Daoy (cell line): ENCODE data around the gene CSMD2. TPM values are rescaled to one million over a fixed set of nuclear protein-coding genes. Genes with fewer than 3 reads are reported as not detected.

Experiments used
- DNase-seq: peaks from one replicate; pipeline ENCODE4 v3.0.0-alpha.2; 2015; ENCODE audit warnings: low read depth
- total RNA-seq: library from RNA; depleted of rRNA; stranded (reverse); fragments of >200 nt; shearing (Covaris generic); gene quantifications from 2 replicates; pipeline ENCODE4 v1.2.3, GENCODE V29; 2014

CSMD2 gene
- total RNA-seq, 1 experiment from 2014 or later: 5.0 TPM

DNA sequence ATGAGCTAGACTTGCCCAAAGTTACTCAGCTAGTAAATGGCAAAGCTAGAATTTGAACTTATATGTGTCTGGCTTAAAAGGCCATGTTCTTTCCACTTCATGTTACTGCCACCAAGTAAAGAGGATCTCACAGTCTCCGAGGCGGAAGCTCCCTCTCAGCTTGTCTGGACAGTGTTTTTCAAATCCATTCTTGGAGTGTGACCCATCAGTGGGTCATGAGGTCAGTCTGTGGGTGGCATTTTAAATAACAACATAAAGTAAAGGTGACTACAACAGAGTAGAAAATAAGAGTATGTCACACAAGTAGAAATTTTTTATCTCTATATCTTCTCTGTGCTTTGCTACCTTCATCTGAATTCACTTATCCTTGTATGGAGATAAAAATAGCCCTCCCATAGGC, 304.4 kb downstream of the CSMD2 start:
- no peak for DNase-seq

GRCh38 chr1:33854091-33854490, 310.9 kb downstream of the CSMD2 start:
- no peak for DNase-seq

DNA sequence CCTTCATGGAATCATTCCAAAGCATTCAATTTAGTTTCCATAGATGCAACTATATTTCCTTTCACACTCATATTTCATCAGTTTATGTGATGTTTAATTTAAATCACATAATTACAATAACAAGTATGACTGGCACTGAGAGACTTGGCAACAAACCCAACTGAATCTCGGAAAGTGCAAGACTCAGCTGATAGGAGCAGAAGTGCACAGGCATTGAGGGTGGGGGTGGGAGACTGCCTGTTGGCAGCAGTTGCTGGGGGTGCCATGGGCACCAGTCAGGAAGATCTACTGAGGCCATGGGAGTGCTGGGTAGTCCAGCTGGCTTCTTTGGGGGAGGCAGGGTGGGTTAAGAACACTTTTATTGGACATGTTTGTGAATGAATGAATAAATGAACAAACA, 311.6 kb downstream of the CSMD2 start:
- no peak for DNase-seq

DNA sequence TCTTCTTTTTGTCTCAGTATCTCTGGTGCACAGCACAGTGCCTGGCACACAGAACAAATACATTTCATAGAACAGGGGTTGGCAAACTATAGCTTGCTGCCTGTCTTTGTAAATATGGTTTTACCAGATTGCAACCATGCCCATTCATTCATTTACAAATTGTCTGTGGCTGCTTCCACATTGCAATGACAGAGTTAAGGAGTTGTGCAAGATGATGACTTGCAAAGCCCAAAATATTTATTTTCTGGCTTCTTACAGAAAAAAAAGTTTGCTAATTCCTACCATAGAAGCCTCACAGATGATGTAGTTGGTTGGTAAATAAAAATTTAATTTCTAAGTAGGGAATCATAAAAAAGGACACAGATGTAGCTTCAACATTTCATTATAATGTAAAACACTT, 312.3 kb downstream of the CSMD2 start:
- no peak for DNase-seq

DNA sequence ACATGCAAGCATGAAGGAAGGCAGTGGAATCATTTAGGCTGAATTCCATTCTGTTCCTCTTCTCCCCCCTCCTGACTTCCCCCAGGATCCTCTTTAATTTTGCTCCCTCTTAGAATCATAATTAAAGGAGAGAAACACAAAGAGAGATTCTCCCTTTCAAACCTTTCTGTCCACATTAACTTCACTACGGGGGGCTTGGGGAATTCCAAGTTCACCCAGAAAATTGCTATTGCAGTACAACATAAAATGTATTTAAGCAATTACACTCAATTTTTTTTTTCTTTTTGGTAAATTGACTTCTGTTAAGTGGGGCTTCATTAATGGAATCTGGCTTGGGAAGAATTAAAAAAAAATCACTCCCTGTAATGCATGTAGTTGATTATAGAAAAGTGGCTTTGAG, 314.5 kb downstream of the CSMD2 start:
- no peak for DNase-seq

DNA sequence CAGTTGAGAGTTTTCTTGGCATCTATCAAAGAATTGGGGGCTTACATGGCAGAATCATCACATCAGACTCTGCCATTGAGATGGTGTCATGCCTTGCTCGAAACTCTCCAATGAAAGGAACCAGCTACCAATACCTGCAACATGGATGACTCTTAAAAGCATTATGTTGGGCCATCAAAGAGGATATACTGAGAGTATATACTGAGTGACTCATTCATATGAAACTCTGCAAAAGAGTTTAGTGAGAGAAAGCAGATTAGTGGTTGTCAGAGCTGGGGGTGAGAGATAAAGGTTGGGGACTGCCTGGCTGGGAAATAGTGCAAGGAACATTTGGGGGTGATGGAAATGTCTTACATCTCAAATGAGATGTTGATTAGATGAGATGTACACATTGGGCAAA, 315.8 kb downstream of the CSMD2 start:
- no peak for DNase-seq

GRCh38 chr1:33848205-33848937, 316.7 kb downstream of the CSMD2 start:
- no peak for DNase-seq

GRCh38 chr1:33846861-33847260, 318.2 kb downstream of the CSMD2 start:
- no peak for DNase-seq

- DNase-seq: no peak
Observed at GRCh38 chr1:33844166-33844565, 320.9 kb downstream of the CSMD2 start.

GRCh38 chr1:33842348-33842747, 322.7 kb downstream of the CSMD2 start:
- no peak for DNase-seq

- no peak for DNase-seq
Observed at GRCh38 chr1:33841494-33841893, 323.5 kb downstream of the CSMD2 start.

- DNase-seq: no peak
Observed at GRCh38 chr1:33837635-33838034, 327.4 kb downstream of the CSMD2 start.

- no peak for DNase-seq
Observed at GRCh38 chr1:33836911-33837310, 328.1 kb downstream of the CSMD2 start.

DNA sequence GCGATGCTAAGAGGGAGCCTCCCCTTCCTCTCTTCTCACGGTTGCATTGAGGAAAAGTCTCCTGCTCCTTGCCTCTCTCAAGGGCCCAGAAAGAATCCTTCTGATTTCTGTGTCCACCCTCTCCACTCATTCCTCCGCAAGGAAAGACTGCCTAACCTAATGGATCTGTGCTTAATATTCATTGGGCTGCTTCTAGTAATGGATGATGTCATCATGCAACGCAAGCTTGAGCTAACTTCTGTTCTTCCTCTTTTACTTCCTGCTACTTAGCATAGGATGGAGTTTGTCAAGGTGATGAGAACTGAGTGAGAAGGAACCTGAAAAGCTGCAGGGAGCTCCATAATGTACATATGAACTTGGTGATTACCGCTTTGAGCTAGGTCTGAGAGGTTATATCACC, 336.4 kb downstream of the CSMD2 start:
- DNase-seq: no peak

DNA sequence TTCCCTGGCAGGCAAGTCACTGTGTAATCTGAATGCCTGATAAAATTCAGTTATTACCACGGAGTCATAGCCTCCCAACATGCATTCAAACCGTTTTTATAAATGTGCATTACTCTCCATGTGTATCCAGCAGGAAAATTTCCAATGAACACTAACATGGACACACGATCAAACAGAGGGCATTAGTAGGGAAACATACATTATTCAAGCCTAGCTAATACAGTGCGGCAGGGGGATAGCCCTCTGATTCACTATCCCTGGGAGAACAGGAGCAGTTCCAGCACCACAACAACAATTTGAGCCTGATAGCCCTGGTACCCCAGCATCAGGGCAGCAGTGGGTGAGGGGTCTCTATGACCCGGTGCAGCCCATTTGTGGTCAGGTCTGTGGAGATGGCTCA, 337.0 kb downstream of the CSMD2 start:
- no peak for DNase-seq

DNA sequence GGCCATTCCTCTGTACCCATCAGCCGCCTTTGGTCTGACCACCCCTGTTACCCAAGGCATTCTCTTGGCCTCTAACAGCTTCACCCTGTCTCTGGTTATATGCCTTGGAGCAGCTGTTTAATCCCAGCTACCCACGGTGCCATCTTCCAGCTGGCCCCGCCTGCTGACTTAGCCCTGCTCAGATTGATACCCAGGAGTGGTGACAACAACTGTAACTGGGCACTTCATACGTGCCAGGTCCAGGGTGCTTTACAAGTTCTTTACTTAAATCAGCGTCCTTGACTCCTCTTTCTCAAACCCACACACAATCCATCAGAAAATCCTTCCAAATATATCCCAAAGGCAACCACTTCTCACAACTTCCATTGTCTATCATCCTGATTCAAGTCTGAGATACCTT, 338.3 kb downstream of the CSMD2 start:
- no peak for DNase-seq

GRCh38 chr1:33826311-33826710, 338.7 kb downstream of the CSMD2 start:
- no peak for DNase-seq

GRCh38 chr1:33825506-33825905, 339.5 kb downstream of the CSMD2 start:
- no peak for DNase-seq

- DNase-seq: no peak
Observed at GRCh38 chr1:33824971-33825370, 340.1 kb downstream of the CSMD2 start.

DNA sequence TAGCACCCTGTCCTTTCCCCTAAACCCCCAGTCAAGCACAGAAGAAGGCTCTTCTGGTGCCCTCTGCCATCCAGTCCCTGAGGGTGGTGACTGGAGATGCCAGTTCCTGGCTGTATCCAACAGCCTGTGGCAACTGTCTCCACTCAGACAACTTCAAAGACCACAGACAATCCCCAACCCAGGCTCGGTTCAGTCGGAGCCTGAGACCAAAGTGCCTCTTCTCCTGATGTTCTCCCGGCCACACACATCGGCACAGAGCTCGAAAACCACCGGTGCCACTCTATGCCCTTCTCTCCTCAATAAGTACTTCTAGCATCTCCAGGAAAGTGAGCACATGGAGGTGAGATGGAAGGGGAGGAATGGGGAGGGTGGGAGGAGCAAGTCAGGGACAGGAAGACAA, 340.7 kb downstream of the CSMD2 start:
- no peak for DNase-seq

DNA sequence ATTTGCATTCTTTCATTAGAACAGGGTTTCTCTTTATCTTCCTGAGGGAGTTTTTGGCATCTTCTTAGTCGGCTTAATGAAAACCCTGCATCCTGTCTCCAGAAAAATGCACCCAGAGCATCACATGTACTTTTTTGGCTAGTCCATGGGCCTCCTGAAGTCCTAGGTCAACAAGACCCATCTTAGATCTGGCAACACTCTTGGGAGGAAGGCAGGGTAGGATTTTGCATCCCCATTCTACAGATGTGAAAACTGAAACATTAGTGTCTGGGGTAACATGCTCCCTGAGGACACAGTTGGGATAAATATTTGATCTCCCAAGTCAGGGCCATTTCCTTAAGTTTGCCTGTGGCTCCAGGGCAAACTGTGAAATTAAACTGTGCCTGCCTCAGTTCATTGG, 341.2 kb downstream of the CSMD2 start:
- no peak for DNase-seq

DNA sequence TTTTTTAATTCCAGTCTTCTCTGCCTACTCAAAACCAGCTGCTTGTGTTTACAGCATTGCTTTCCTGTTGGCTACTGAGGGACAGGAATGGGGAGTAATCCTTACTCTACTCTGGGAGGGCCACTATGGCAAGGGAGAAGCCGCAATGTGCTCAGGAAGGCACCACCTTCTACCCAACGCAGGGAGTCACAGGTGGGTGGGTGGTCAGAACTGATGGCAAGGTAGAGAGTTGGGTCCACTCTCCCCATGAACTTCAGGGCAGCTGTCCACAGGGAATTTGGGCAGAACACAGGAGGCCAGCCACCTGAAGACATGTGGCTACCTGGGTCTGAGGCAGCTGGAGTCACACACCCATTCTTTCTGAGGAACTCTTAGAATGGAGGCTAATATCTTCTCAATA, 341.6 kb downstream of the CSMD2 start:
- DNase-seq: no peak

DNA sequence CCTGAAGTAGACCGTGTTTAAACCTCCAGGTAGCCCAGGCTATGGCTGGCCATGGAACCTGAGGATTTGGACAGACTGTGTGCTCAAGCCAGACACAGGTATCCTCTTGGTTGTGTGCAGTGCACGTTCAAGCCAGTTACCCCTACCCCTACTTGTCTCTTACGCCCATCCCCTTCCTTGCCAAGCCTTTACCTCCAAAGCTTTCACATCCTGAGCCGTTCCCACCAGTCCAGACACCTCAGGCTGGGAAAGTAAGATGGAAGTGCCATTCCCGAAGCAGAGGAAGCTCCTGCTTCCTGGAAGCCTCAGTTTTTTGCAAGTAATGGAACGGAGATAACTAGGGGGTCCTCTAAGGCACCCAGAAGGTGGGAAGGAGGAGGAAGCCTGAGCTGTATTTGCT, 342.6 kb downstream of the CSMD2 start:
- DNase-seq: no peak

- DNase-seq: no peak
Observed at GRCh38 chr1:33821291-33821690, 343.7 kb downstream of the CSMD2 start.
